Testis (tissue), 3 donors: ENCODE results near the gene CCNL2. TPM values are rescaled to one million over a fixed set of nuclear protein-coding genes. Genes with fewer than 3 reads are reported as not detected.

Experiments
- DNase-seq: peaks from one replicate; pipeline ENCODE4 v3.0.0-alpha.2; 2019
- H3K27ac ChIP-seq, 2 donors: fragments of 200-600 bp; sonication (generic); one replicate each; pipeline ENCODE4 v1.5.1; 2019
- H3K27me3 ChIP-seq: fragments of 200-600 bp; sonication (generic); one replicate; pipeline ENCODE4 v1.5.1; 2019
- H3K36me3 ChIP-seq: fragments of 200-600 bp; sonication (generic); one replicate; pipeline ENCODE4 v1.5.1; 2017; ENCODE audit warnings: low read depth; ENCODE audit errors: missing control alignments
- H3K4me1 ChIP-seq: fragments of 200-600 bp; sonication (generic); one replicate; pipeline ENCODE4 v1.5.1; 2019
- H3K4me3 ChIP-seq, 2 donors: fragments of 200-600 bp; sonication (generic); one replicate each; pipeline ENCODE4 v1.5.1; 2017 to 2019
- H3K9me3 ChIP-seq: fragments of 200-600 bp; sonication (generic); one replicate; pipeline ENCODE4 v1.5.1; 2017
- CTCF ChIP-seq, 3 experiments: fragments of 450-650 bp in 2 of 3; fragments of 200-600 bp in 1 of 3; sonication (generic) in 1 of 3; IDR thresholded peaks; one replicate each; pipeline ENCODE4 v1.5.1; 2016 to 2019; ENCODE audit warnings: antibody characterized with exemption in 3 of 3, mild to moderate bottlenecking in 2 of 3, moderate library complexity in 1 of 3
- POLR2A ChIP-seq: fragments of 450-650 bp; IDR thresholded peaks from one replicate; pipeline ENCODE4 v1.6.1; 2017; ENCODE audit warnings: antibody characterized with exemption, mild to moderate bottlenecking, moderate library complexity
- WGBS, 2 donors: methylation state at CpG; one replicate each; pipeline ENCODE4 v1.1.5; 2018; 5-methylcytosine and 5-hydroxymethylcytosine counted together
- intact Hi-C: fragments of 100-400 bp; cut with DNase I; formaldehyde crosslinking; loops from one replicate; pipeline ENCODE4 v1.15.1; 2023; ENCODE audit warnings: low total_unique reads
- polyA plus RNA-seq: library from polyadenylated mRNA; stranded (reverse); fragments of 350-450 nt; fragmentation: Illumina TruSeq; extraction: RNeasy Lipid Tissue Mini Kit (QIAGEN cat#74804); gene quantifications from one replicate; pipeline ENCODE4 v1.2.3, GENCODE V29; 2014; ENCODE audit warnings: low read depth, low replicate concordance; ENCODE audit not compliant: insufficient read depth
- total RNA-seq, 2 donors: library from RNA; depleted of rRNA; stranded (reverse); fragments of >200 nt; gene quantifications; one replicate each; pipeline ENCODE4 v1.2.3, GENCODE V29; 2016

Gene CCNL2
- total and polyA plus RNA-seq, 3 donors from 2014 or later: 90.9 to 209 (median 204) TPM

- intact Hi-C loops: no loop called here
- DNase-seq: no peak
- TF ChIP-seq CTCF (IDR thresholded peaks at IDR 0.05) (no peak), POLR2A (no peak)
- no peak overlapping the region for H3K4me3 ChIP-seq
- no peaks in the 10 kb centered on the region for H3K9me3 ChIP-seq
- H3K4me1 ChIP-seq: peaks cover 21% of the 10 kb centered on the region
- H3K27me3 ChIP-seq: no peaks in the 10 kb centered on the region
- H3K27ac ChIP-seq: no peak overlapping the region
- H3K36me3 ChIP-seq: no peaks in the 10 kb centered on the region
- 77 to 79% methylated on average over 24 to 29 of the region's 29 CpGs for WGBS, 2 donors
Measured at GRCh38 chr1:1422465-1423244, 23.5 kb upstream of the CCNL2 start.

GRCh38 chr1:1421907-1422464 is 22.9 kb upstream of the CCNL2 start:
- H3K27ac ChIP-seq: peak overlapping the region in 1 of 2 donors; percentile 79

GRCh38 chr1:1421147-1421906 is 22.2 kb upstream of the CCNL2 start, which contains the start of gene ANKRD65:
Gene ANKRD65, minus strand, starts transcription at chr1:1421276. Its CDS starts 271 bp downstream, at chr1:1421005.
- intact Hi-C loops: no loop called here
- H3K4me1 ChIP-seq: peaks cover 24% of the 10 kb centered on the region
- H3K9me3 ChIP-seq: no peaks in the 10 kb centered on the region
- no peak for DNase-seq
- H3K4me3 ChIP-seq: peak within 1 kb of the TSS; percentile 24 to 39
- peak within 1 kb of the TSS; percentile 53 to 79 for H3K27ac ChIP-seq
- H3K27me3 ChIP-seq: no peaks in the 10 kb centered on the region
- TF ChIP-seq CTCF (IDR thresholded peaks at IDR 0.05) (no peak), POLR2A (no peak)
- no peaks in the 10 kb centered on the region for H3K36me3 ChIP-seq
- WGBS, 2 donors: 59 to 80% methylated on average over 6 to 18 of the region's 18 CpGs

More at GRCh38 chr1:1421907-1422464, 22.9 kb upstream of the CCNL2 start:
- intact Hi-C loops: no loop called here
- DNase-seq: no peak
- Histone ChIP-seq H3K9me3 (no peaks in the 10 kb centered on the region), H3K36me3 (no peaks in the 10 kb centered on the region), H3K4me1 (peaks cover 24% of the 10 kb centered on the region), H3K4me3 (no peak overlapping the region), H3K27me3 (no peaks in the 10 kb centered on the region)
- WGBS, 2 donors: 92 to 93% methylated on average over 5 to 7 of the region's 7 CpGs
- no peak for TF ChIP-seq CTCF (IDR thresholded peaks at IDR 0.05)
- TF ChIP-seq POLR2A: no peak

- no peaks in the 10 kb centered on the region for H3K27me3 ChIP-seq
- TF ChIP-seq CTCF (IDR thresholded peaks at IDR 0.05): no peak
- TF ChIP-seq POLR2A: no peak
- peak overlapping the region; percentile 24 to 39 for H3K4me3 ChIP-seq
- intact Hi-C loops: no loop called here
- no peaks in the 10 kb centered on the region for H3K36me3 ChIP-seq
- WGBS, 2 donors: 40 to 45% methylated on average over 1 to 12 of the region's 12 CpGs
- H3K4me1 ChIP-seq: peaks cover 24% of the 10 kb centered on the region
- no peak for DNase-seq
- H3K27ac ChIP-seq: peak overlapping the region; percentile 53 to 79
- no peaks in the 10 kb centered on the region for H3K9me3 ChIP-seq
Measured at GRCh38 chr1:1420654-1421141, 21.6 kb upstream of the CCNL2 start.
